Fibroblast of pulmonary artery (primary cell): ENCODE measurements around the gene MXRA8.

Experiments used
- DNase-seq: peaks from one replicate; pipeline ENCODE4 v3.0.0-alpha.2; 2010; ENCODE audit warnings: low read depth
- H3K4me3 ChIP-seq: replicated peaks from 2 replicates; pipeline ENCODE4 v1.5.1; 2011; ENCODE audit warnings: low read depth, mild to moderate bottlenecking, control low read depth, low read length, moderate library complexity
- TF ChIP-seq, protein P1 (sequence below): IDR thresholded peaks from 2 replicates; pipeline ENCODE4 v1.5.1; 2011; ENCODE audit warnings: mild to moderate bottlenecking, control low read depth, low read length, inconsistent platforms; ENCODE audit errors: missing control alignments

The MXRA8 gene

DNA sequence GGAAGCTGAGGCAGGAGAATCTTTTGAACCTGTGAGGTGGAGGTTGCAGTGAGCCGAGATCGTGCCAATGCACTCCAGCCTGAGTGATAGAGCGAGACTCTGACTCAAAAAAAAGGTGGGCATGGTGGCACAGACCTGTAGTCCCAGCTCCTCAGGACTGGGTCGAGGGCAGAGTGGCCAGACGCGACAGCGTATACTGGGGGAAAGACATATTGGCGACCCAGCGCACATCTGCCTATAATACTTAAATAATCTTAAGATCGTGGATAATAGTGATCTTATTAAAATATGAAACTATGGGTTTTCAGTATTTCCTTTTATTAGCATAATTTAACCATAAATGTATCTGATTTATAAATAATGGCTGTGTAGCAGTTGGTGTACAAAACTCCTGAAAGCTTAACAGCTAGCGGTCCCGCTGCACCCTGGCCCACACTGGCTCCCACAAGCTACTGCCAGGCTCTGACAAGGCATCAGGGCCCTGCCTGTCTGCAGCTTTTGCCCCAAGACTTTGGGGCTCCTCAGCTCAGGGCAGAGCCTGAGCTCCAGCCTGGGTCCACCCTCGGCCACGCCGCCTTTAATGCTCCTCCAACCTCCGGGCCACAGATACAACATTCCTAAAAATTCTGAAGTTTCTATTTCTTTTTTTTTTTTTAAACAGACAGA, 19.3 kb upstream of the MXRA8 start:
- TF ChIP-seq, protein P1, sequence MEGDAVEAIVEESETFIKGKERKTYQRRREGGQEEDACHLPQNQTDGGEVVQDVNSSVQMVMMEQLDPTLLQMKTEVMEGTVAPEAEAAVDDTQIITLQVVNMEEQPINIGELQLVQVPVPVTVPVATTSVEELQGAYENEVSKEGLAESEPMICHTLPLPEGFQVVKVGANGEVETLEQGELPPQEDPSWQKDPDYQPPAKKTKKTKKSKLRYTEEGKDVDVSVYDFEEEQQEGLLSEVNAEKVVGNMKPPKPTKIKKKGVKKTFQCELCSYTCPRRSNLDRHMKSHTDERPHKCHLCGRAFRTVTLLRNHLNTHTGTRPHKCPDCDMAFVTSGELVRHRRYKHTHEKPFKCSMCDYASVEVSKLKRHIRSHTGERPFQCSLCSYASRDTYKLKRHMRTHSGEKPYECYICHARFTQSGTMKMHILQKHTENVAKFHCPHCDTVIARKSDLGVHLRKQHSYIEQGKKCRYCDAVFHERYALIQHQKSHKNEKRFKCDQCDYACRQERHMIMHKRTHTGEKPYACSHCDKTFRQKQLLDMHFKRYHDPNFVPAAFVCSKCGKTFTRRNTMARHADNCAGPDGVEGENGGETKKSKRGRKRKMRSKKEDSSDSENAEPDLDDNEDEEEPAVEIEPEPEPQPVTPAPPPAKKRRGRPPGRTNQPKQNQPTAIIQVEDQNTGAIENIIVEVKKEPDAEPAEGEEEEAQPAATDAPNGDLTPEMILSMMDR: no peak
- no peak overlapping the region for H3K4me3 ChIP-seq
- DNase-seq: no peak

DNA sequence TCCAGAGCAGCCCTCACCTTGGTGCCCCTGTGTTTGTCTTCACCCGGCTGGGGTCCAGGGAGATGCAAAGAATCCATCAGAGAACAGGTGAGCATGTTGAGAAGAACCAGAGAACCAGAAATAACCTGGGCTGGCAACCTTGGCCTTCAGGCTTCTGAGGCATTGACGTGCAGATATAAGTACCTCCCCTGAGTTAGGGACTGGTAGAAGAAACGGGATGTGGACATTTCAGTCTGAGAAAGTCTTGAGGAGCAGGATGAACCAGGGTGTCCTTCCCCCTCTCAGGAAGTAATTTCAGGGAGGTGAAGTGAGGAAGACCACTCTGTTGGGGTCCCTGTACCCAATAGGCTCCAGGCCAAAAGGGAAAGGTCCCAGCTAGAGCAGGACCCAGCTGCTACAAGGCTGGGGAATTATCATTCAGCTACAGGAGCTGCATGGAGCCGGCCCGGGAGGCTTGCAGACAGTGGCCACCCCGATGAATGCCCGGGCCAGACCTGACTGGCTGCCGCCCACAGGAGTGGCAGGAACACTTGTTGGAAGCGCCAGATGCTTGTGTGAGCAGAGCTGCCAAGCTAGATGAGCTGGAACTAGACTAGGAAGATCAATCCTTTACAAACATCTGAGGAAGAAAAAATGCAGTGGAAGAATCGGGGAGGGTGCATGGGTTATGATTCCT, 18.3 kb upstream of the MXRA8 start:
- no peak for DNase-seq
- H3K4me3 ChIP-seq: no peak overlapping the region
- TF ChIP-seq, protein P1: no peak

- peak within 1 kb of the TSS; percentile 87 for H3K4me3 ChIP-seq
- DNase-seq: peak; percentile 100
- TF ChIP-seq, protein P1: no peak
Observed at GRCh38 chr1:1374929-1375662, 16.7 kb upstream of the MXRA8 start, which contains the start of gene AURKAIP1. TSS of gene AURKAIP1 (minus strand) at chr1:1375207. CDS start at chr1:1374756, 451 bp downstream.

DNA sequence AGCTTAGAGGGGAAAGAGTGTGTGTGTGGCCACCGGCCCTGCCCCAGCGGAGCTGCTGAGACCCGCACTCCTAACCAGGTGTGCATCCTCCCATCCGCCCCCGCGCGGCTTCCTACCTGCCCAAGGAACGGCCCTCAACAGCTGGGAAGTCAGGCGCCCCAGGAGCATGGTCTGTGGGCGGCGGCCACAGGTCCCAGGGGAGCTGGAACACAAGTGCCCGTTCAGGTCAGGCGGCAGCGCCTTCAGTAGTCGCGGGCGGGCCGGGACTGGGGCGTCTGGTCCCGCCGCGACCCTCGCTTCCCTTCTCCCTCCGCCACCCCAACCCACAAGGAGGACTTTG, 16.2 kb upstream of the MXRA8 start:
- TF ChIP-seq, protein P1: no peak
- H3K4me3 ChIP-seq: peak overlapping the region; percentile 87
- DNase-seq: no peak

DNA sequence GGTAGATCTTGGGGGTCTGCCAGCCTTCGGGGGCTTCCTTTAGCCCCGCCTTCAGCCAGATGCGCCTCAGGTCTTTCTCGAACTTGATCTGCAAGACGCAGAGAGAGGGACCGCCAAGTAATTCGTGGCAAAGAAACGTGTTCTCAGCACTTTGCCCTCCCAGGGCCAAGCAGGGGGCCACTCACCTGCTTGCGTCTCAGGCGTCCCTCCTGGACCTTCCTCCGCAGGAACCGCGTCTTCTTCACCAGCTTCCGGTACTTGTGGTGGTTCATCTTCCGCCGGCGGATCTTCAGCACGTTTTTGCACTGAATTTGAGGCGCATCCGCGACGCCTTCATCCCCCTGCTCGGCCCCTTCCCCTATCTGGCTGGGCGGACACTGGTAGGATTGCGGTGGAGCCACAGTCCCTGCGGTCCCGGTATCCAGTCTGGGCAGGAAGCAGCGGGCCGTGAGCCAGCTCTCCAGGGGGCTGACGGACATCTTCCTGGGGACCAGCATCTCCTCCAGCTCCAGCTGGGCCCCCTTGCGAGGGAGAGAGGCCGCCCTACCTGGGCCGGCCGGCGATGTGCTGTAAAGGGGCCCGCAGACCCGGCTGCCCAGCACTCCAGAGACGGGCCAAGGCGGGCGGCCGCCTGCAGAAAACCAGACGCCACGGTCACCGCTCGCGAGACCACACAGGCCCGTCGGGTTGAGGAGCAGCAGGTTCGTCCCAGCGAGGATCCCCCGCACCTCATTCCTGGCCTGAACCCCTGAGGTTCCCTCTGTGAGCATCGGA, 15.6 kb upstream of the MXRA8 start:
- TF ChIP-seq, protein P1: no peak
- H3K4me3 ChIP-seq: peak overlapping the region; percentile 87
- no peak for DNase-seq

GRCh38 chr1:1373051-1373814, 14.9 kb upstream of the MXRA8 start:
- DNase-seq: no peak
- H3K4me3 ChIP-seq: no peak overlapping the region
- TF ChIP-seq, protein P1: no peak
